T1000 (cell line): ENCODE data around the gene CBFB.
"Not testable (repeated sequence)": the region's sequence is repeated elsewhere in the genome, so short reads cannot be mapped to it uniquely, and the experiment has no call there.

Experiments
- DNase-seq: peaks from one replicate; lab custom pipeline; 2025; ENCODE audit warnings: mixed read lengths; lab: John Stamatoyannopoulos, UW

The CBFB gene

DNA sequence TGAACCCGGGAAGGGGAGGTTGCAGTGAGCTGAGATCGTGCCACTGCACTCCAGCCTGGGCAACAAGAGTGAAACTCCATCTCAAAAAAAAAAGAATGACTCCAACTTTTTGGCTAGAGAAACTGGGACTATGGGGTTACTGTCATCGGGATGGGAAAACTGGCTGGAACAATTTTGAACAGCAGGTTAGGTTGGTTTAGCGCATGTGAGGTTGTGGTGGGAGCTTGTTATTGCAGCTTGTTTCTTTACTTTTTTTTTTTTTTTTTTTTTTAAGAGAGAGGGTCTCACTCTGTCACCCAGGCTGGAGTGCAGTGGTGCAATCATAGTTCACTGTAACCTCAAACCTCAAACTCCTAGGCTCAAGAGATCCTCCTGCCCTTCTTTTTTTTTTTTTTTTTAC, 12.6 kb downstream of the CBFB start:
- not testable (repeated sequence) for DNase-seq

DNA sequence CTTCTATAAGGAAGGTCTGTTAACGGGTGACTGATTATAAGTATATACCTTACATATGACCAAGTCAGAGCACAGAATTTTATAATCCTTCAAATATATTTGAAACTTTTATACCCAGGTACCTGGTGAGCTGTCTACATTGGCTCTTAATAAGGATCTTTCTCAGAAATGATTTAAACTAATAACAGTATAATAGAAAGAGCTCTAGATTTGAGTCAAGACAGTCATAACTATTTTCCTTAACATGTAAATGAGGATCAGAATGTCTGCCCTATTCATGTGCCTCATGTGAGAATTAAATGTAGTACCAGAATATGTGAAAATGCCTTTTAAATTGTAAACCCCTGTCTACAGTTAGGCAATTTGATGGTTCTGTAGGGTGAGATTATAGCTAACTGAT, 14.5 kb downstream of the CBFB start:
- no peak for DNase-seq

DNA sequence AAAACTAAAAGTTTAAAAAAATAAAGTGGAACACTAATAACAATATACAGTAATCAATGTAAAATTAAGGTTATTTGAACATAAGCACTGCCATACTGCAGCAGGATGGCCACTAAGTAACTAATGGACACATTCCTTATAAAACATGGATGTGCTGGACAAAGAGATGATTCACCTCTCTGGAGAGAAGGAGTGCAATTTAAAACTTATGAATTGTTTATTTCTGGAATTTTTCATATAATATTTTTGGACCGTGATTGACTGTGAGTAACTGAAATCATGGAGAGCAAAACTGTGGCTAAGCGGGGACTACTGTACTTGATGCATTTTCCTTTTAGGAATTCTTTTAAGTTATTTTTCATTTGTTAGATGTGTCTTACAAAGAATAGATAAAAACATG, 21.8 kb downstream of the CBFB start:
- no peak for DNase-seq

GRCh38 chr16:67052399-67052798, 23.4 kb downstream of the CBFB start:
- DNase-seq = no peak

DNA sequence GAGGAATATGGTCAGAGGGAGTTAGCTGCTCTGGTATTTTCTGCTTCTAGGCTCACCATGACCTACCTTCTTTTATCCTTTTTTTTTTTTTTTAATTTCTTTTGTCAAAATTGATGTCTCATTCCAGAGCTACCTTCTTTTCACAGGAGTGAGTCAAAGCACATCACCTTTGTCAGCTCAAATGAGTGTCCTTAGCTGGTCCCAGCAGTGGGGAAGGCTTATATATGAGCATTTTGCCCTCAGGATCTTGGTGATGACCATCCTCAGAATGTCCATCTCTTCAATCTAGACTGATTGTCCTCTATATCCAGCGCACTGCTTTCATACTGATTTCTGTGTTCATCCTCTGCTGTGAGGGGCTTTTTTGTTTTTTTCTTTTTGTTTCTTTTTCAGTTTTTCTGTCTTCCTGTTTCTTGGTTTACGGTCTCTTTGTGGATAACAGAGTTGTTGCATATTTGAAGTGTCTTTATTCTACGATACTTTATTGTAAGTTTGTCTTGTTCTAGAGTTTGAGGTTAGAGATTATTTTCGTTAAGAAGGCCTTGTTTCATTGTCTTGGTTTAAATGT, 24.9 kb downstream of the CBFB start:
- no peak for DNase-seq

DNA sequence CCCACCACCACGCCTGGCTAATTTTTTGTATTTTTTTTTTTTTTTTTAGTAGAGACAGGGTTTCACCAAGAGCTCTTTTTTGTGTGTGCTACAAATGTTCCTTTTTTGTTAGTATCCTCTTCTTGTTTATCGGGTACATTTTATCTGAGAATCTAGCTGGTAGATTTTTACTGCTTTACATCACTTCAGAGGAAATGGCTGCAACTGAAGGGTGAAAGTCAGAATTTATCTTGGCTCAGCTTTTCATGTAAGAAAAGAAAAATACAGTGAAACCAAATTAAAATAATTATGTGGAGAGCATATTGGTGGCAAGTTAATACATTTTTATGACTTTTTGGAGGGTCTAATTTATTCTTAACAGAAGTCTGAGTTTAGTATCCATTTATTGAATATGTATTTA, 26.0 kb downstream of the CBFB start:
- no peak for DNase-seq

- DNase-seq = no peak
These were observed 27.0 kb downstream of the CBFB start for GRCh38 chr16:67055712-67056487.

GRCh38 chr16:67063008-67063407, 34.1 kb downstream of the CBFB start:
- no peak for DNase-seq

- no peak for DNase-seq
These were observed 39.3 kb downstream of the CBFB start for GRCh38 chr16:67068212-67068753.

- no peak for DNase-seq
These were observed 42.6 kb downstream of the CBFB start for GRCh38 chr16:67071476-67072048.

GRCh38 chr16:67075331-67075730, 46.4 kb downstream of the CBFB start:
- DNase-seq = no peak

DNA sequence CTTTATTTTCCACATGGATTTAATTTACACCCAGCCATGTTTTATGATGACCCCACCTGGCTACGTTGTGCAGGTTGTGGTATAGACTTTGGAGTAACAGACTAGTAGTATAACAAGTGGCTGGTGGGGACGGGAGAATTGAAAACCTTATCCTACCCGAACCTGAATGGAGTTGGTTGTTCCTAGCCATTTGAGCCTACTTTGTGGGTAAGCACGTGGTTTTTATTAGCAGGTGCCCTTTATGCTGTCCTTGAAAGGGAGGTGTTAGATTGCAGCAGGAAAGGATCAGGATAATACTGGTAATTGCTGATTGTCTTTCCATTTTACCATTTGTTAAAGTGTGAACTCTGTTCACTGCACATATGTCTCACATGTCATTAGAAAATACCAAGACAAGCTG, 48.9 kb downstream of the CBFB start:
- no peak for DNase-seq

- no peak for DNase-seq
These were observed 53.2 kb downstream of the CBFB start for GRCh38 chr16:67082100-67082499.

GRCh38 chr16:67082891-67083290, 53.9 kb downstream of the CBFB start:
- no peak for DNase-seq

GRCh38 chr16:67084345-67085028, 55.5 kb downstream of the CBFB start:
- no peak for DNase-seq

GRCh38 chr16:67086822-67087221, 57.9 kb downstream of the CBFB start:
- DNase-seq = no peak

- DNase-seq = no peak
These were observed 58.3 kb downstream of the CBFB start for GRCh38 chr16:67087291-67087690.

- DNase-seq = no peak
These were observed 58.9 kb downstream of the CBFB start for GRCh38 chr16:67087803-67088202.

DNA sequence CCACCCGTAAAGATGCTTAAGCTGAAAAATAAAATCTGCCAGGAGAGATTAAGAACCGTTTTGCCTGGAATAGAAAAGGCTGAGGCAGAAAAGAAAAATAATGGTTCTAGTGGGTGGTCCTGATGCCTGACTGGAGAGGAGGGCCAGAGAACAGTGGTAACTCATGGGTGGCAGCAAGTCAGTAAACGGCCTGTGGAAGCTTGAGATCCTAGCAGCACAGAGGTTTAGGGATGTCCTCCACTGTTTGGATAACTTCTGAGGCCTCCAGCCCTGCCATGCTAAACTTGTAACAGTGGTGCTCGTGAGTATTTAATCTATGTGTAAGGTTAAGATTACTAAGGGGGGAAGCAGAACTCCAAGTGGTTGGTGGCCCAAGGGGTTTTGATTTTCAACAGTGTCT, 59.6 kb downstream of the CBFB start:
- DNase-seq = no peak

DNA sequence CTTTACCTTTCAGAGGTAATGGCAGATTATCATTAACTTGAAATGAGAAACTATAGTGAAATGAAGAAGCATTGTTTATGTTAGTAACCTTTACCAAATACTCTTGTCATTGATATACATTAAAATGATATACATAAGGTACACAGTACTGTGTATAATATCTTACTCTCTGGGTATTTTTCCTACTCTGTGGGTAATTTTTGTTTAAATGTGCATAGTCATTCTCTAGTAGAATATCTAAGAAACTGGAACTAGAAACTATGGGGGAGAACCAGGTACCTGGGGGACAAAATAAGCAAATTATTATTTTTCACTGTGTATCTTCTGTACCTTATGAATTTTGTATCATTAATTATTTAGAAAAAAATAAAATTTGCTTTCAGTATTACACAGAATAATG, 60.2 kb downstream of the CBFB start:
- no peak for DNase-seq

GRCh38 chr16:67091906-67092566, 63.1 kb downstream of the CBFB start:
- no peak for DNase-seq

DNA sequence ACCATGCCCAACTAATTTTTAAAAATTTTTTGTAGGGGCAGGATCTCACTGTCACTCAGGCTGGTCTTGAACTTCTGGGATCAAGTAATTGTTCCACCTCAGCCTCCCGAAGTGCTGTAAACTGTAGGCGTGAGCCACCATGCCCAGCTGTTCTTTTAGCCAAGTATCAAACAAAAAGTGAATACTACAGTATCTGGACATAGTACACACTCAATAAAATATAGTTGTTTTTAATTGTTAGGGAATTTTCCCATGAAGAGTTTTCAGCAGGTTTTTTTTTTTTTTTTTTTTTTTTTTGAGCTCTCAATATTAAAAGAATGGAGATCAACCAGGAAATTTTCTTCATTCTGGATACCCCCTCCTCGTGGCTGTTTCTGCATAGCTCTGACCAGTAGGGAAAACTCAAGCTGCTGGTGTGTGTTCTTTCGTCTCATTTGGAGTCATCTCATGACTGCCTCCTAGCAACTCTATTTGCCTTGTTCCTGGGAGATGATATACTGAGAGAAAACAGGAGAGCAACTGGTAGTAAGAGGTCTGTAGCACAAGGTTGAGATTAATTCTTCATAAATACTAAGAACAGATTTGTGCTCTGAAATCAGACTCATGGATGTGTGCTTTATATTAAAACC, 64.3 kb downstream of the CBFB start:
- DNase-seq = no peak
